Measurements from ENCODE around the gene FAM222B.
"Not testable (repeated sequence)": the region's sequence is repeated elsewhere in the genome, so short reads cannot be mapped to it uniquely, and the experiment has no call there.

DNA sequence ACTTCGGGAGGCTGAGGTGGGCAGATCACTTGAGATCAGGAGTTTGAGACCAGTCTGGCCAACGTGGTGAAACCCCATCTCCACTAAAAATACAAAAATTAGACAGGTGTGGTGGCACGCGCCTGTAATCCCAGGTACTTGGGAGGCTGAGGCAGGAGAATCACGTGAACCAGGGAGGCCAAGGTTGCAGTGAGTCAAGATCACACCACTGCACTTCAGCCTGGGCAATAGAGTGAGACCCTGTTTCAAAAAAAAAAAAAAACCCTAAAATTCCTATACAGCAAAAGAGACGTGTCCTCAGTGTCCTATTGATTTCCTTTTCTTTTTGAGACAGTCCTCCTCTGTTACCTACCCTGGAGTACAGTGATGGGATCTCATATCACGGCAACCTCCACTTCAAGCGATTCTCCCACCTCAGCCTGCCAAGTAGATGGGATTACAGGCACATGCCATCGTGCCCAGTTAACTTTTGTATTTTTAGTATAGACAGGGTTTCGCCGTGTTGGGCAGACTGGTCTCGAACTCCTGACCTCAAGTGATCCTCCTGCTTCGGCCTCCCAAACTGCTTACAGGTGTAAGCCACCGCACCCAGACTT is 47.6 kb downstream of the FAM222B start:
- TF ChIP-seq CTCF (IDR thresholded peaks at IDR 0.05; ENCODE audit: insufficient read depth, low read length, poor library complexity, severe bottlenecking); EZH2phosphoT487 (conservative IDR thresholded peaks at IDR 0.05; ENCODE audit: low read length): not testable (repeated sequence)

All from SU-DHL-6 (cell line).